Neural crest cell (in vitro differentiated cells): Measurements from ENCODE around the gene TSHZ1. TPM values are rescaled to one million over a fixed set of nuclear protein-coding genes. Genes with fewer than 3 reads are reported as not detected.

Source experiments
- DNase-seq: peaks from one replicate; pipeline ENCODE4 v3.0.0; 2021; ENCODE audit warnings: low read depth, mixed read lengths, low spot score
- H3K27ac Mint-ChIP-seq: one replicate; pipeline ENCODE4 v1.8.0; 2021; ENCODE audit warnings: mild to moderate bottlenecking, mixed read lengths; ENCODE audit not compliant: unreplicated experiment
- H3K27me3 Mint-ChIP-seq: 2 replicates; pipeline ENCODE4 v1.8.0; 2021; ENCODE audit warnings: low read depth, mild to moderate bottlenecking, mixed read lengths
- H3K36me3 Mint-ChIP-seq: 2 replicates; pipeline ENCODE4 v1.8.0; 2021; ENCODE audit warnings: low read depth, mild to moderate bottlenecking, mixed read lengths
- H3K4me1 Mint-ChIP-seq: 2 replicates; pipeline ENCODE4 v1.8.0; 2021; ENCODE audit warnings: mixed read lengths
- H3K4me3 Mint-ChIP-seq: one replicate; pipeline ENCODE4 v1.8.0; 2021; ENCODE audit warnings: mild to moderate bottlenecking, mixed read lengths
- H3K9me3 Mint-ChIP-seq: 2 replicates; pipeline ENCODE4 v1.8.0; 2021; ENCODE audit warnings: mixed read lengths
- CTCF ChIP-seq: fragments of 200-600 bp; sonication (generic); conservative IDR thresholded peaks from 2 replicates; pipeline ENCODE4 v1.5.0; 2021; ENCODE audit warnings: antibody characterized with exemption, mild to moderate bottlenecking
- total RNA-seq: library from RNA; stranded (reverse); gene quantifications from 2 replicates; pipeline ENCODE4 v1.2.1, GENCODE V29; 2021

The TSHZ1 gene
- total RNA-seq, 1 donor from 2014 or later = 6.9 TPM

GRCh38 chr18:75199327-75199726 is 11.3 kb upstream of the TSHZ1 start:
- no peak for TF ChIP-seq CTCF
- DNase-seq = no peak
- peaks cover 8% of the 10 kb centered on the region for H3K36me3 Mint-ChIP-seq
- peaks cover 35% of the 10 kb centered on the region for H3K27me3 Mint-ChIP-seq
- peaks cover 6% of the 10 kb centered on the region for H3K4me1 Mint-ChIP-seq
- H3K27ac Mint-ChIP-seq = no peak overlapping the region
- no peaks in the 10 kb centered on the region for H3K9me3 Mint-ChIP-seq
- H3K4me3 Mint-ChIP-seq = no peak overlapping the region

DNA sequence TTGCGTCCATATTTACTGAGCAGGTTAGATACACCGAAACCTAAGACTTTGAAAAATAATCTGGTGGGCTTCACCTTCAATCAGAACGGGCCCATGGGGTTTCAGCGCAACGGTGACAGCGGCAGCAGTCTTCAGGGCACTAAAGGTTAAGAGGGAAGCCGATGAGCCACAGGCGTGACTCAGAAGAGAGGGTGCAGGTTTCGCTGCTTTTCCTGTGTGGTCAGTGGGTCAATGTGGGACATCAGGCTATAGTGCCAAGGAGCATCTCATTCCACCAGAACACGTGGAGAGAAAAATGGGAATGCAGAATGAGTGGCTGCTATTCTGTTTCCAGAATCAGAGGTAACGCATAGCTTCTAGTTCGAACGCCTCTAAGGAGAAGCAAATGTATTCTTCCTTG is 10.5 kb upstream of the TSHZ1 start:
- no peaks in the 10 kb centered on the region for H3K9me3 Mint-ChIP-seq
- TF ChIP-seq CTCF = no peak
- H3K36me3 Mint-ChIP-seq = peaks cover 8% of the 10 kb centered on the region
- peaks cover 8% of the 10 kb centered on the region for H3K4me1 Mint-ChIP-seq
- H3K27me3 Mint-ChIP-seq = peaks cover 41% of the 10 kb centered on the region
- H3K27ac Mint-ChIP-seq = no peak overlapping the region
- no peak overlapping the region for H3K4me3 Mint-ChIP-seq
- DNase-seq = no peak

DNA sequence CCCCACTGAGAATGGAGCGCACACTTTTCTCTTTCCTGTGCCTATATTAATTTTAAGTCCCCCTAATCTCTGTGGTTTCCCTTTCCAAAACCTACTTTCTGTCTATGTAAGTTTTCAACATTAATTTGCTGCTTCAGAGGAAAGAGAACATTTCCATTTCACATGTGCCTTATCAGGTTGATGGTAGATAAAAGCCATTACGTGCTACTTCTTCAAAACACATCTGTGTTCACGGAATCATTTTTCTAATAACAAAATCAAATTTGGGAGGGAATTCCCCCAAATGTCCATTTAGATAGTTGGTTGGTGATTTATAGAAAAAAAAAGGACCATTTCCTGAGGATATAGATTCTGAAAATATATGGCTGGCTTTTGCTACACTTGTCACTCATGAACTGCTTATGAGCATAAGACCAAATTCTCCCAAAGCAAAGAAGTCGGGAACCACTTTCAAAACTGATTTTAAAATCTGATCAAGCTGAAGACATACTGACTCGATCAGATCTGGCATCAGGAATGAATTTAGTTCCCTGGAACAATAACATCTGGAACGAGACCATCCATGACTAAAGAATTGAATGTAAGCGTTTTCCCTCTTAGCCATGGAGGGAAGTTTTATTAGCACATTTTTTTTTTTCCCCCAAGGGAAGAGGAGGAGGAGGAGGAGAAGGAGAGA is 9.9 kb upstream of the TSHZ1 start:
- no peak overlapping the region for H3K27ac Mint-ChIP-seq
- DNase-seq = no peak
- peaks cover 48% of the 10 kb centered on the region for H3K27me3 Mint-ChIP-seq
- H3K4me1 Mint-ChIP-seq = peaks cover 15% of the 10 kb centered on the region
- no peak overlapping the region for H3K4me3 Mint-ChIP-seq
- peaks cover 8% of the 10 kb centered on the region for H3K36me3 Mint-ChIP-seq
- TF ChIP-seq CTCF = no peak
- H3K9me3 Mint-ChIP-seq = no peaks in the 10 kb centered on the region

DNA sequence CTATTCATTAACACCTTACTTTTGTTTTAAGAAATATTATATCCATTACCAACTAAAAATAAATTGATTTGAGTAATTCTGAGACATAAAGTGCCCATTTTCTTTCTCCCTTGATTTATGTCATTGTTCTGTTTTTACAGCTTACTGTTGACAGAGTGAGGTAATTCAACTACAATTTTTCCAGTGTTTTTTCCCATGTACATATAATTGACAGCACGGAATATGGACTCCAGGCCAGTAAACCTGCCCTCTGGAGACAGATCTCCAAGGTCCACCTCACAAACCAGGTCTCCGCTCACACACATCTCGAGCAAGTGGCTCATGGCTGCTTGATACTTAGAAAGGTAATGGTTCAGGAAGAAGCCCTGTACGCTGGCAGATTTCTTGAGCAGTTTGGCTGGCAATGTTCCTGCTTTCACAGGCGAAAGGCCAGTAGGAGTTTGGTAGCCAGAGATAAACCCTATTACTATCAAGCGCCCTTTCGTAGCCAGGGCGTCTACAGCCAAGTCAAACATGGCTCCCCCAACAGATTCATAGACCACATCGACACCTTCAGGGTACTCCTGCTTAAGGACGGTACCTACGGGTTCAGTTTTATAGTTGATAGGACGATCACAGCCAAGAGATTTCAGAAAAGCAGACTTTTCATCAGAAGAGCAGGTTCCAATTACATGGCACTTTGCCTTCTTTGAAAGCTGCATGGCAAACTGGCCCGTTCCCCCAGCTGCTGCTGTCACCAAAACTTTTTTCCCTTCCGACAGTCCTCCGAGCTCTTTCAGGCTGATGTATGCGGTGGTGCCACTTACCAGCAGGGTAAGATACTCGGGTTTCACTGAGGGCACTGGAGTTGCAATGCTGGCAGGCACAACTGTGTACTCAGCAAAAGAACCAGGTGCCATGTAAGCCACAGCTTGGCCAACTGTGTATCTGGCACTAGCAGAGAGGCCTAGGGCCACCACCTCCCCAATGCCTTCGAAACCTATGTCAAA is 9.0 kb upstream of the TSHZ1 start:
- Mint-ChIP-seq H3K4me3 (no peak overlapping the region), H3K4me1 (peaks cover 21% of the 10 kb centered on the region), H3K27ac (no peak overlapping the region), H3K9me3 (no peaks in the 10 kb centered on the region), H3K36me3 (peaks cover 8% of the 10 kb centered on the region), H3K27me3 (peaks cover 56% of the 10 kb centered on the region)
- no peak for DNase-seq
- no peak for TF ChIP-seq CTCF

DNA sequence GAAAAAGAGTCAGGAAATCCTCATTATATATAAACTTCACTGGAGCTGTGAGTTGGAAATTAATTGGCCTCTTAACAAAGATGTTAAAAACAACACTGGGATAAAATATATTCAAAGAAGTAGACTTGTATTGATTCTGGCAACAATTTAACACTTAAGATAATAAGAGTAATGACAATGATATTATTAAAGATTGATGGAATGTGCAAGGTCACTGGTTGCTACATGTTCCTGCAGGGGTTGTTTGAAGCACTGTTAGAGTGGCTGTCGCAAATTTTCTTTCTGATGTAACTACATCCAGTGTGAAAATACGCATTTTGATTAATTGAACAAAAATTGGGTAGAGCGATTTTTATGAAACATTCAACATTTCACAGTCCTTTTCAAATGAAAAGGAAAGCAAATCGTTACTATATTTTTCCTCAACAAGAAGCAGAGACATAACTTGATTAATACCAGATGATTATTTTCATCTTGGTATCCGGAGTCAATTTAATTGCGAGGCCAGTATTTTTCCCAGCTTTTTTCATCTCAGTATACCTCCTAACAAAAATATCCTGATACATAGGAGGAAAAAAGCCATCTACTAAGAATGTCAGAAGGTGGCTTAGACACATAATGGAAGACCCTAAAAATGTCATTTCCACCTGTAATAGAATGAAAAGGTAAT is 7.8 kb upstream of the TSHZ1 start:
- no peak for TF ChIP-seq CTCF
- no peaks in the 10 kb centered on the region for H3K9me3 Mint-ChIP-seq
- H3K27me3 Mint-ChIP-seq = peaks cover 69% of the 10 kb centered on the region
- H3K4me3 Mint-ChIP-seq = peak overlapping the region; percentile 32
- no peak for DNase-seq
- H3K27ac Mint-ChIP-seq = no peak overlapping the region
- H3K36me3 Mint-ChIP-seq = peaks cover 8% of the 10 kb centered on the region
- H3K4me1 Mint-ChIP-seq = peaks cover 29% of the 10 kb centered on the region
